Left colon (tissue), 2 donors: ENCODE results near the gene TSPEAR. TPM values are rescaled to one million over a fixed set of nuclear protein-coding genes. Genes with fewer than 3 reads are reported as not detected.
A peak's percentile ranks its signal among the peaks of the same experiment; 100 is the strongest.

Experiments
- ATAC-seq: fragments of 200-7000 bp; cut with Tn5 transposase; one replicate; pipeline ENCODE4 v1.9.1; 2020; ENCODE audit warnings: mild to moderate bottlenecking, moderate library complexity
- DNase-seq, 2 donors: peaks; one replicate each; pipeline ENCODE4 v3.0.0-alpha.2; 2020
- intact Hi-C, 2 donors: fragments of 100-400 bp; cut with DNase I in 1 of 2; cut with micrococcal nuclease in 1 of 2; formaldehyde crosslinking; loops; one replicate each; pipeline versions ENCODE4 v1.11.2 to v1.14.0; 2022; cut with DNase I, micrococcal nuclease
- total RNA-seq, 2 donors: library from RNA; stranded (reverse); fragmentation: NEBNext Ultra II Directional; extraction: Animal tissue kit (Norgen Biotek cat#: 25700); gene quantifications; one replicate each; pipeline ENCODE4 v1.2.1, GENCODE V29; 2021
- donor health status: DM: no; HTN: no; CAD: no.
- donor health status: DM: yes; HTN: yes; CAD: no.

The TSPEAR gene
- total RNA-seq, 2 donors from 2014 or later: 0.09 TPM; not detected in 1

DNA sequence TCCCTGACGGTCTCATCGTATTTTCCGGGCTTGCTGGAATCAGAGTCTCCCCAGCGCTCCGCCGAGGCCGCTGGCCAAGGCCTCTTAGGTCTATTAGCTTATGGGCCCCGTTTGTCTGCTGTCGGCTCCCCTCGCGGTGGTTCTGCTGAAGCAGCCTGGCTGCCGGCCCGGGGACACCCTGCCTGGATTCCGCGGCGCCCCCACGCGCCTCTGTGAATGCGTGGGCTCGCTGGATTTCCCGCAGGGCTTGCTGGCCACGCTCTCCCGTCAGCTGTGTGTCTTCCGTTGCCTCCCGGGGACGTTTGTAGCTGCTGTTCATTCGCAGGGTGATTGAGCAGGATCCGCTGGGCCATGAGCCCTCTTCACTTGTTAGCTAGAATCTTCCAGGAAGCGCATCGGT lies 247.6 kb downstream of the TSPEAR start:
- ATAC-seq (no peak), DNase-seq (no peak)
- intact Hi-C loops: no loop called here

DNA sequence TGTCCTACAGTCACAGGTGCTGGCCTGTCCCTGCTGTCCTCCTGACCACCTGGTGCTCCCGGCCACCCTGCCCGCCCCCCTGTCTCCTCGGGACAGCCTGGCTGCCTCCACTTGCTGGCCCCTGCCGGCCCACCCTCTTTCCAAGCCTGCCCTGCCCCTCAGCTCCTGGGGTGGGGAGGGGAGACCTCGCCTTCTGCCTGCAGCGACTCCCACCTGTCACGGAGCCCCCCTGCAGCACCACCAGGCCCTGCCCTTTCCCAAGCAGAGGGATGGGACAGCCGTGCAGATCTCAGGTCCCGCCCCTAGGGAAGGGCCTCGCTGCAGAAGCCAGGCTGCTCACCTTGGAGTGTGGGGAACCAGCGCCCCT lies 248.6 kb downstream of the TSPEAR start:
- ATAC-seq: no peak
- intact Hi-C loops: no loop called here

DNA sequence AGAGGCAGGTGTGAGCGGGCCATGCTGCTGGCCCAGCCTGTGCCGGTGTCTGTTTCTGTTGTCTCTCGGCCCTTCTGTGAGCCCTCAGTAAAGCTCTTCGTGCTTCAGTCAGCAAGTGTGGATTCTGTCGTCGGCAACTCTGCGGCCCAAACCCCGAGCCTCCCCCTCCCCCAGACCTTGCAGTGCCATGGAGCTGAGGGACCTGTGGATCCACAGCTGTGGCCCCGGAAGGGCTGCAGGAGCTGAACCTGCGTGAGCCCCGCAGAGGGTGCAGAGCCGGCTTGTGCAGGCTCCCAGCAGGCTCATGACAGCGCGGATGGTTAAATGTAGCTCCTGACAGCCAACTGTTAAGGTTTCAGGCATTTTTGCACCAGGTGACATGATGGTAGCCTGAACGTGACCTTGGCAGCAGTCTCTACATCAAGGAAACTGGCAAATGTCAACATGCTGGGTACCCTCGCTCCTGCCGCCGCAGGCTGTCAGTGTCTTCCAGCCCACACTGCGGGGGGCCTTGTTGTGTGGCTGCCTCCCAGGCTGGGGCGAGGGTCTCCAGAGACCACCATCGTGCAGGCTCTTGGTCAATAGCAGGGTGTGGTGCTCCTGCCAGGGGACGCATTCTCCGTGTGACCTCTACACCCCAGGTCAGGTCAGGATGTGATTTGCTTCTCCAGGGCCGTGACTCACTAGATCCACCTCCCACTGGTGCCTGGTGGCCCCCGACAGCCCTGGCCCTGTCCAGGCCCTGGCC lies 249.1 kb downstream of the TSPEAR start:
- DNase-seq (no peak), ATAC-seq (no peak)
- intact Hi-C loops: no loop called here

More for the DNA sequence above, 248.6 kb downstream of the TSPEAR start:
- DNase-seq: no peak

DNA sequence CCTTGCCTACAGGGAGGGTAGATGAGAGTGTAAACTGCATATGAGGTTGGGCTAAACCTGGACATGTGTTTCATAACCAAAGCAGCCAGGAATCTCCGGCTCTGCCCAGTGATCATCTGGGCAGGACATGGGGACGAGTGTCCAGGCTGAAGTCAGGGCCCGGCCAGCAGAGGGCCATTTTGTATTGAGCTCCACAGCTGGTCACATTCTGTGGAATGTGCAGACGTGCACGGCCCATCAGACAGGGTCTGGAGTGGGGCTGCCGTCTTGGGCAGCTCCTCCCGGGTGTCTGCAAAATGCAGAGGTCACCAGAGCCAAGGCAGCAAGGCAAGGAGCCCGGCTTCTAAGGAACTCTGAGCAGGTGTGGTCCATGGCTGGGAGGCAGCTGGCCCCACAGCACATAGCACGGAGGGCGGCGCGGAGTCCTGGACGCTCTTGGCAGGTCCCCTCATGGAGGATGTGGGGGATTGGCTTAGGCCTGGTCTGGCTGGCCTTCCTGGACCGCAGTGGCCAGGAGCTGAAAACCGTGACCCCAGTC lies 249.8 kb downstream of the TSPEAR start:
- intact Hi-C loops: no loop called here
- no peak for DNase-seq
- no peak for ATAC-seq

DNA sequence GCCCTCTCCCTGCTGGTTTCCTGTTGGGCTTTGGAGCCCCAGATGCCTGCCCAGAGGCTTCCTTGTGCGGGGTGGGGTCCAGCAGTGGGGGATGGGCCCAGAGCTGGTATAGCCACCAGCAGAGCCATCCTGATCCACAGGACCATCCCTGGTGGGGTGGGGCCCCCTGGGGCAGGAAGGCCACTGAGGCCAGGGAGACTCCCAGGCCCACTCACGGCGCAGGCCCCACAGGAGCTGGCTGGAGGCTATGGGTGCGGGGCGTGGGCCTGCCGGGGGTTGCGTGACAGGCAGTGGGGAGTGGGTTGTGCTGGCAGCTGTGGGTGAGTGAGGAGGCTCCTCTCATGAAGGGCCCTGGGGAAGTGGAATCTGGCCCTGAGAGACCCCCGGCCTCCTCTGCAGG lies 250.4 kb downstream of the TSPEAR start:
- DNase-seq (no peak), ATAC-seq (no peak)

DNA sequence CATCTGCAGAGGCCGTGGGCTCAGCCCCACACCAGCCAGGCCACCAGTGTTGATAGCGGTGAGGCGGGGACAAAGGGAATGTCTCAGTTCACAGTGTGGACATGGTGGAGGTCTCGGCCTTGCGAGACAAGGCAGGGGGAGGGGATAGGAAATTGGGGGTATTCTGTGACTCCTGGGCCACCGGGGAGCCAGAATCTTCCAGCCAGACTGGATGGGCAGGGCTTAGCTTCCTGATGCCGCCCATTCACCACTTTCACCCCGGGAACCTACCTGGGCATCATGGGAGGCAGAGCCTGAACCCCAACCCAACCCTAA lies 251.0 kb downstream of the TSPEAR start:
- DNase-seq (no peak), ATAC-seq (no peak)
- intact Hi-C loops: no loop called here

More for the DNA sequence above, 250.4 kb downstream of the TSPEAR start:
- intact Hi-C loops: no loop called here

DNA sequence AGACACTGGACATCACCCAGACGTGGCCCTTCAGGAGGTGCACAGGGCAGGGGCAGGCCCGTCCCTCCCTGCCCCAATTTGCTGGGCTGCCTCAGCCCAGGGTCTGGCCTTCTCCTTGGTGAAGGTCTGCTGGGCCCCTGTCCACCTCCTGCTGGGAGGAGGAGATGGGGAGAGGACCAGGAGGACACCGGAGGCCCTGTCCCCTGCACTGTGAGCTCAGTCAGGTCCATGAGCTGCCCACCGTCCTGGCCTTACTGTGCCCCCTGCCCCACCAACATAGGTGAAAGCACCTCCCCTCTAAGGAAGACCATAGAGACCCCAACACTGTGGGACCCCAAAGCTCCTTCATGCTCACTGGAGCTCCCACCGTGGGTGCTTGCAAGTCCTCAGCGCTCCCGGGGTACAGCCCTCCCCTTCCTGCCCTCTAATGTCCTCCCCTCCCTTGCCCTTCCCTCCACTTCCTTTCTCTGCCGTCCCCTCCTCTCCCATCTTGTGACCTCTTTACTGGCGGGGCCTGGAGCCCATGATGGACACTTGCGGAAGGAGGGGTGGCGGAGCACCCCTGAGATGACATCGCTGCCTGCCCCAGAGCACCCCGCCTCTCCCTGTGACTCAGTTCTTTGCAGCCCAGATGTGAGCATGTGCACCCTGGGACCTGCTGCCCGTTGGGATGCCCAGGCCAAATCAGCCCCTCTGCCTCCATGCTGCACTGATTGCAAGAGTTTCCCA lies 251.5 kb downstream of the TSPEAR start:
- DNase-seq (no peak), ATAC-seq (no peak)
- intact Hi-C loops: no loop called here

DNA sequence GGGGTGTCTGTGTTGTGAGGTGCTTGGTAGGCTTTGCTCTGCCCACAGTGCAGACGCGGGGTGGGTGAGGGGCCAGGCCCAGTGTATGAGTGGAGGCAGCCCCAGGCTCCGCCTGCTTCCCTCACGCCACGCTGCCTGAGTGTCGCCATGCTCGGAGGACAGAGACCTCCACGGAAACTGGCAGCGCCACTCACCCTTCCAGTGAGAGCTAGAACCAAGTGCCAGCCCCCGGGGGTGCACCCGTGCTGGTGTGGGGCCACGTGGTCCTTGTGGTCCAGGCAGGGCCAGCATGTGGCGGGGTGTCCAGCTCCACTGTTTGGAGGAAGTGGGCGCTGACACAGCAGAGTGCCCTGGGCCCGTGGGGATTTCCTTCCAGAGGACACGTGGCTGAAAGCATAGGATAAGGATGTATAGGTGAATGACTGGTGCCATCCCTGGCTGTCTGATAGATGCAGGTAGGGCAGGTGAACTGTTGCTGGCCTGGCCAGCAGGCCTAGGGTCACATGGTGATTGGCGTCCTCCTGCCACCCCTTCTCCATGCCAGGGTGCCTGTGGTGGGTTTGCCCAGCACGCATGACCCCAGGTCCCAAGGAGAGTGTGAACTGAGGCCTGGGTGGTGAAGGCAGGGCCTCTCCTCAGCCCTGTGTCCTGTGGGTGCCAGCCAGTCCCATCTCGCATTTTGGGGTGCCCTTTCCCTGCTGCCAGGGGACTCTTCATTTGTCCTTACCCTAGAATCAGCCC lies 252.2 kb downstream of the TSPEAR start:
- no peak for DNase-seq
- intact Hi-C loops: no loop called here
- no peak for ATAC-seq

DNA sequence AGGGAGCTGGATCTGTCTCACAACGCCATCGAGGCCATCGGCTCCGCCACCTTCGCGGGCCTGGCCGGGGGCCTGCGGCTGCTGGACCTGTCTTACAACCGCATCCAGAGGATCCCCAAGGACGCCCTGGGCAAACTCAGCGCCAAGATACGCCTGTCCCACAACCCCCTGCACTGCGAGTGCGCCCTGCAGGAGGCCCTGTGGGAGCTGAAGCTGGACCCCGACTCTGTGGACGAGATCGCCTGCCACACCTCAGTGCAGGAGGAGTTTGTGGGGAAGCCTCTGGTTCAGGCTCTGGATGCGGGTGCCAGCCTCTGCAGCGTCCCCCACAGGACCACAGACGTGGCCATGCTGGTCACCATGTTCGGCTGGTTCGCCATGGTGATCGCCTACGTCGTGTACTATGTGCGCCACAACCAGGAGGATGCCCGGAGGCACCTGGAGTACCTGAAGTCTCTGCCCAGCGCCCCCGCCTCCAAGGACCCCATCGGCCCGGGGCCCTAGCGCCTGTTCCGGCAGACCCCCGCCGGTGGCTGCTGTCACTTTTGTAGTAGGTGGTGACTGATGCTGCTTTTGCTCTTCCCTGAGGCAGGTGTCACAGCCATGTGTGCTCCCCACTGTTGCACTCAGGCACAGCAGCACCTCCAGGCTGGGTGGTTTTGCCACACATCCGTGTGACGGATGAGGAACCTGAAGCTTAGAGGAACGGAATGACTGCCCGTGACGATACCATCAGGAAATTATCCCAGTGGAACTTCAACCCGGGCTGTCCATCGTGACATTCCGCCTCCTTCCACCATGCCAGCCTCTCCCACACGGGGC lies 254.2 kb downstream of the TSPEAR start:
- ATAC-seq (no peak), DNase-seq (no peak)
- intact Hi-C loops: no loop called here

DNA sequence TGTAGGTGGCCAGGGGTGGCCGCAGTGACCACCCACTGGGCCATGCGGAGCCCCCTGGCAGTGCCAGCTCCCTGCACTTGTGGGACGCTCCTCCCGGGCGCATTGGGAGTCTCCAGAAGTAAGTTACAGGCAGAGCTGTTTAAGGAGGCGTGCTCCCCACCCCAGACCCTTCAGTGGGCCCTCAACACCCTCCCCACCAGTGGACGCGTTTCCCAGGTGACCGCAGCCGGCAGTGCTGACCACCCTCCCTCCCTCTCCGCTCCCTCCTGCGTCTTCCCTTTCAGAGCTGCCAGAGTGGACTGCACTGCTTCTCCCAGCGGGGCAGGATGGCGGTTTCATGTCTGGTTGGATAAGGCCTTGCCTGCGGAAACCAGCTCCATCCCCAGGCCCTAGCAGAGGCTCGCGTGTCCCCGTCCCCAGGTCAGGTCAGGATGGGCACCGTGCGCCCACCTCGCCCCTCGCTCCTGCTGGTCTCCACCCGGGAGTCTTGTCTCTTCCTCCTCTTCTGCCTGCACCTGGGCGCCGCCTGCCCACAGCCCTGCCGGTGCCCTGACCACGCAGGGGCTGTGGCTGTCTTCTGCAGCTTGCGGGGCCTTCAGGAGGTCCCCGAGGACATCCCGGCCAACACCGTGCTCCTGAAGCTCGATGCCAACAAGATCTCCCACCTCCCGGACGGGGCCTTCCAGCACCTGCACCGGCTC lies 255.0 kb downstream of the TSPEAR start:
- DNase-seq (no peak), ATAC-seq (no peak)
- intact Hi-C loops: no loop called here

DNA sequence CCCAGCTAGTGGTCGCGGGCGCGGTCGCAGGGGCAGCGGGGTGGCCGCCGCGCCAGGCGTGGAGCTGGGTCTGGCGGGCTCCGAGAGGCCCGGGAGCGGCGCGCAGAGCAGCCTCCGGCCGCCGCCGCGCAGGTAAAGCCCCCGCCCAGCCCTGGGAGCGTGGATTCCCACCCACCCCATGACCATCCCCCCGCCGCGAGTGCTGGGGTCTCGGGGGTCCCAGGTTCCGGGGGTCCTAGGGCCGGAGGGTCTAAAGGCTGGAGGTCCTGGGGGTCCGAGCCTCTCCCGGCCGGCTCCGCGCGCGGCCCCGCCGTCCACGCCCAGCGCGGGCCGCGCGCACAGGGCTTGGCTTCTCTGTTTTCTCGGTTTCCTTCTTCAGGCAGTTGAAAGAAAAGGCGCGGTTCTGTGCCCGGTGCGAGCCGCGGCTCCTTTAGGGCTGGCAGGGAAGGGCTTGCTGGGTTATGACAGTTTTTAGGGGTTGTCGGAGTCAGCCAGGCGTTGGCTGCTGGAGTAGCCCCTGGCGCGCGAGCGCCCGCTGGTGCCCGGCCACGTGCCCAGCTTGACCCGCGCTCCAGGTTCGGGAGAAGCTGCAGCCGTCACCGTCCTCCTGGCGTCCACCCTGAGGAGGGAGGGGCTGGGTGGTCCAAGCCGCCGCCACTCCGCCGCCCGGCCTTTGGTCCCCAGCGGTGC lies 255.7 kb downstream of the TSPEAR start:
- intact Hi-C loops: no loop called here
- ATAC-seq: peak; percentile 67
- peak; percentile 54 to 70 for DNase-seq

DNA sequence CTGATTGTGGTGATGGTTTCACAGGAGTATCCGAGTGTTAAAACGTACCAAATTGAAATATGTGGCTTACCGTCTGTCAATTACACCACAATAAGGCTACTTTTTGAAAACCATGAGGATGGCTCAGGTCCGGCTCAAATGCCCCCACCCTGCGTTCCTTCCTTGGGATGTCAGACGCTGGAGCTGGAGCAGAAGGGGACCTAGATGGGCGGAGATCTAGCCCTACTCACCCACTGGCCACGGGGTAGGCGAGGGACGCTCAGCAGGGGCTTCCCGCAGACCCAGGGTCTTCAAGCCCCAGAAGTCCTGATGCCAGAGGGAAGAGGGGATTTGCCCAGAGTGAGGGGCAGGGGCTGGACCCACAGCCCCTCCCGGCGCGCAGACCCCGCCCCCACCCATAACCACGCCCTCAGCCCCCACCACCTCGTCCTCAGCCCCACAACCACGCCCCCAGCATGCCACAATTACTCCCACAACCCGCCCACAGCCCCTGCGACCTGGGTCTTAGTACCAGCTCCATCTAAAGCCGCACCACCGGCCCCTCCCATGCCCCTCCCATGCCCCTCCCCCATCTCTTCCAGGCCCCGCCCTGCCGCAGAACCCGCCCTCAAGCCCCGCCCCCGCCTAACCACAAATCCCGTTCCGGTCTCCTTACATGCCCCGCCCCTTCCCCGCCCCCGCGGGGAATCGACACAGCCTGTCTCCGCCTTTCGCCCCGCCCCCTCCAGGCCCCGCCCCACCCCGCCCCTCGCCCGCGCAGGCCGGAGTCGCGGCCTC lies 256.4 kb downstream of the TSPEAR start, which contains the start of gene LRRC3:
LRRC3 (plus strand) TSS at position 764 of the 777 bp plus-strand sequence. CDS start 1,135 bp downstream, outside the sequence.
- ATAC-seq (peak; percentile 87), DNase-seq (peak; percentile 91 to 92)
- intact Hi-C loops: no loop called here

DNA sequence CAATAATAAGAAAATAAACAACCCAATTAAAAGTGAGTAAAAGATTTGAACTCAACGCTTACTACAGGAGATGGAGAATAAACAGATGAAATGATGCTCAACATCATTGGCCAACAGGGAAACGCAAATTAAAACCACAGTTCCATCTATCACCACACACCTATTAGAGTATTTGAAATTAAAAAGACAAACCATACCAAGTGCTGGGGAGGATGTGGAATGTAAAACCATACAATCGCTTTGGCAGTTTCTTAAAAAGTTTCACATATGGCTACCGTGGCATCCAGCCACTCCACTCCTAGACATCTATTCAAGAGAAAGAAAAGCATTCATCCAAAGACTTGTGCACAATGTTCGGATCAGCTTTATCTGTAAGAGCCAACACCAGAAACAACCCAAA lies 257.3 kb downstream of the TSPEAR start:
- intact Hi-C loops: no loop called here
- DNase-seq (no peak), ATAC-seq (no peak)

DNA sequence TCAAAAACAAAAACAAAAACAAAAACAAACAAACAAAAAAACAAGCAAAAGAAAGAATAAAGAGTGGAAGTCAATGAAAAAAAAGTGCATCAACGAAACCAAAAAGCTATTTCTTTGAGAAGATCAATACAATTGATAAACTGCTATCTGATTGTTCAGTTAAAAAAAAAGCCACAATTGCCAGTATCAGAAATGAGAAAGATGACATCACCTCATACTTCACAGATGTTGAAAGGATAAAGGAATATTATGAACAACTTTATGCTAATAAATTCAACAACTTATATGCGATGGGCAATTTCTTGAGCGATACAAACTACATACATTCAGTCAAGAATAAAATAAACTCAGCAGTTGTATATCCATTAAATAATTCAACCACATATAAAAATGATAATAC lies 258.3 kb downstream of the TSPEAR start:
- intact Hi-C loops: no loop called here
- ATAC-seq (no peak), DNase-seq (no peak)

DNA sequence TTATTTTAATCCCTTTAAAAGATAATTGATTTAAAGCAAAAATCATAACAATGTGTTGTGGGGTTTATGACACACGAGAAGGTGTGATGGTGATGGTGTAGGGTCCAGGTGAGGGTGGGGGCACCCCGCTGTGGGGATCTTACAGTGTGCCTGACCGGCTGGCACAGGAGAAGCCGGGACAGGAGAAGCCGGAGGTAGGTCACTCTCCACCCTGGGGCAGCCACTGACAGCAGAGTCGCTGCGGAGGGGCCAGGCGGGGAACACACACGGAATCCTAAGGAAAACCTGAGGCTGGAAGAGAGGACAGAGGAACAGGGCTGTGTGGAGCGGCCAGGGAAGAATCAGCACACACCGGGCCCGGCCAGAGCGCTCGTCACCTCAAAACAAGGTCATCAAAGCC lies 260.4 kb downstream of the TSPEAR start:
- ATAC-seq: no peak
- DNase-seq: no peak
- intact Hi-C loops: no loop called here

DNA sequence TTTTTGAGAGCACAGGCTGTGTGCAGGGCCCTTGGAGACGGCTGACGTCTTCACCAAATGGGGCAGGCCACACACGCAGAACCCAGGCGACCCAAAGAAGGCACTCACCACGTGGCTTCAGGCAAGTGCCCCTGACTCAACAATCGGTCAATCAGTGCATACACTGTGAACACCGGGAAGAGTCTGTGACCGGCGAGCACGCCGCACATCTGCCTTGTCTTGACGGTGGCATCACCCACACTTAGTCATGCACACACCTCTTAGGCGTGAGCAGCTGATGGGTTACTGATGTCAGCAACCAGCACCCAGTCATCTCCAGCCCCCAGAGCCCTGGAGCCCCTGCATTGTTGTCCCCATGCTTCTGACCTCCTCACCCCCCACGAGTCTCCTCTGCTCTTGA lies 261.0 kb downstream of the TSPEAR start:
- ATAC-seq (no peak), DNase-seq (no peak)
- intact Hi-C loops: no loop called here
